GM10266 (cell line): ENCODE data around the gene PCYOX1L.

Experiments
- DNase-seq: peaks from one replicate; pipeline ENCODE4 v3.0.0; 2012; ENCODE audit errors: extremely low spot score
- CTCF ChIP-seq: IDR thresholded peaks from 2 replicates; pipeline ENCODE4 v1.5.1; 2012; ENCODE audit warnings: mild to moderate bottlenecking, low read depth; ENCODE audit not compliant: control insufficient read depth, insufficient read depth; ENCODE audit errors: missing control alignments

The PCYOX1L gene

GRCh38 chr5:149374801-149375200, 17.0 kb downstream of the PCYOX1L start:
- no peak for TF ChIP-seq CTCF
- no peak for DNase-seq

GRCh38 chr5:149375434-149375833, 17.6 kb downstream of the PCYOX1L start:
- TF ChIP-seq CTCF: peak; percentile 1
- no peak for DNase-seq

- DNase-seq: no peak
- TF ChIP-seq CTCF: no peak
Measured at GRCh38 chr5:149376104-149376503, 18.3 kb downstream of the PCYOX1L start.

- DNase-seq: no peak
- no peak for TF ChIP-seq CTCF
Measured at GRCh38 chr5:149376711-149377447, 19.0 kb downstream of the PCYOX1L start.

DNA sequence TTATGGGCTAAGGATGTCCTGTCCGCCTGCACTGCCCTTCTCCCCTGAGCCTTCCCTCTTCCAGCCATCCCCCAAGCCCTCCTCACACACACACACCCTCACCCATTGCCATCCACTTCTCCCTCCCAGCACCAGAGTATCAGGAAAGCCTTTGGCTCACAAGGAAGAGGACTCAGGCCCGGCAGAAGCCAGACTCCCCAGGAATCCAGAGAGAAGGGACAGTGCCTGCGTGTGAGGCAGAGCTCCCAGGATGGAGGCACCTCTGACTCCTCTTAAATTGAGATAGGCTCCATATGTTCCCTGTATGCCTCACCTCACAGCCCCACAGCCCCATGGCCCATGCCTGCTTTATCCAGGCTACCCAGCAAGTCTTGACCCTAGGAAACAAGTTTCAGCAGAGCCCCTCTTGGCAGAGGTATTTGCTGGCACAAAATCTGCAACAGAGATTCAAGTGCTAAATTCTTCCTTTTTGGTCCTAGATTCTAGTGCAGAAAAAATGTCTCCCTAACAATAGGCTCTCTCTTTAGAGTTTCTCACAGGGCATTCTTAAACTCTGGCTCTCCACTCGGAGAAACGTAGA, 20.5 kb downstream of the PCYOX1L start:
- DNase-seq: no peak
- no peak for TF ChIP-seq CTCF

DNA sequence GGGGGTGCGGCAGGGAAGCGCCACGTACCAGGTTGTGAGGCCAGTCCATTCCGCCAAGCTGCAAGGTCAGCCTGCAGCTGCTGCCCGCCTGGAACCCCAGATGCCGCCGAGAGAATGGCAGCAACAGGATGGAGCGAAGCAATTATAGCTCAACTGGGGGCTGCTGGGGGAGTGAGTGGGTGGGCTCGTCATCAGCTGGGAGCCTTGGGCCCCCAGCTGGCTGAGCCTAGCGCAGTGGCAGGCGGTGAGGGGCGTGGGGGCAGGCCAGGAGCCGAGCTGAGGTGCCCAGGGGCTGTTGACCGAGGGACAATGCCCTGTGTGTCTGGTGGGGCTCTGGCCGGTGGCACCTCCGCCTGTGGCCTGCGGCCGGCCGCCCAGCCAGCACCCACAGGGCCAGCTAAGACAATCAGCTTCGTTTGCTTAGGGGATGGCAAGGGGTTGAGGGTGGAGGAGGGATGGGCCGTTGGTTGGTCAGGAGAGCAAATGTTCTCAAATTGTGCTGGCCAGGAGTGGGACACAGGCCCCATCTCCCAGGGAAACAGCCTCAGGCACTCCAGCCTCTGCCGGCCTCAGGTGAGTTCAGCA, 21.4 kb downstream of the PCYOX1L start, which contains the start of gene IL17B:
IL17B (minus strand) TSS at position 116 of the 585 bp plus-strand sequence; CDS start at position 49, 67 bp downstream.
- TF ChIP-seq CTCF: no peak
- no peak for DNase-seq
